Measurements from ENCODE around the gene DUOXA1.

GRCh38 chr15:45163508-45163856 lies 33.8 kb upstream of the DUOXA1 start:
- TF ChIP-seq, protein P1, sequence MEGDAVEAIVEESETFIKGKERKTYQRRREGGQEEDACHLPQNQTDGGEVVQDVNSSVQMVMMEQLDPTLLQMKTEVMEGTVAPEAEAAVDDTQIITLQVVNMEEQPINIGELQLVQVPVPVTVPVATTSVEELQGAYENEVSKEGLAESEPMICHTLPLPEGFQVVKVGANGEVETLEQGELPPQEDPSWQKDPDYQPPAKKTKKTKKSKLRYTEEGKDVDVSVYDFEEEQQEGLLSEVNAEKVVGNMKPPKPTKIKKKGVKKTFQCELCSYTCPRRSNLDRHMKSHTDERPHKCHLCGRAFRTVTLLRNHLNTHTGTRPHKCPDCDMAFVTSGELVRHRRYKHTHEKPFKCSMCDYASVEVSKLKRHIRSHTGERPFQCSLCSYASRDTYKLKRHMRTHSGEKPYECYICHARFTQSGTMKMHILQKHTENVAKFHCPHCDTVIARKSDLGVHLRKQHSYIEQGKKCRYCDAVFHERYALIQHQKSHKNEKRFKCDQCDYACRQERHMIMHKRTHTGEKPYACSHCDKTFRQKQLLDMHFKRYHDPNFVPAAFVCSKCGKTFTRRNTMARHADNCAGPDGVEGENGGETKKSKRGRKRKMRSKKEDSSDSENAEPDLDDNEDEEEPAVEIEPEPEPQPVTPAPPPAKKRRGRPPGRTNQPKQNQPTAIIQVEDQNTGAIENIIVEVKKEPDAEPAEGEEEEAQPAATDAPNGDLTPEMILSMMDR (conservative IDR thresholded peaks at IDR 0.05 in 1 of 2, IDR thresholded peaks at IDR 0.05 in 1 of 2; ENCODE audit: extremely low read depth in 1 of 2, insufficient read depth in 1 of 2, low read depth in 1 of 2, low read length in 2 of 2), result no peak
- no peak for TF ChIP-seq EZH2 (IDR thresholded peaks at IDR 0.05; ENCODE audit: borderline replicate concordance, low read length)

All from mammary epithelial cell (primary cell).